ENCODE measurements around the gene CBLL2. TPM values are rescaled to one million over a fixed set of nuclear protein-coding genes. Genes with fewer than 3 reads are reported as not detected.
"Not testable (repeated sequence)": the region's sequence is repeated elsewhere in the genome, so short reads cannot be mapped to it uniquely, and the experiment has no call there.

The CBLL2 gene, protein sequence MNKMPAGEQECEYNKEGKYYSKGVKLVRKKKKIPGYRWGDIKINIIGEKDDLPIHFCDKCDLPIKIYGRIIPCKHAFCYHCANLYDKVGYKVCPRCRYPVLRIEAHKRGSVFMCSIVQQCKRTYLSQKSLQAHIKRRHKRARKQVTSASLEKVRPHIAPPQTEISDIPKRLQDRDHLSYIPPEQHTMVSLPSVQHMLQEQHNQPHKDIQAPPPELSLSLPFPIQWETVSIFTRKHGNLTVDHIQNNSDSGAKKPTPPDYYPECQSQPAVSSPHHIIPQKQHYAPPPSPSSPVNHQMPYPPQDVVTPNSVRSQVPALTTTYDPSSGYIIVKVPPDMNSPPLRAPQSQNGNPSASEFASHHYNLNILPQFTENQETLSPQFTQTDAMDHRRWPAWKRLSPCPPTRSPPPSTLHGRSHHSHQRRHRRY
- polyA plus RNA-seq (ENCODE audit: insufficient read length): not detected

DNA sequence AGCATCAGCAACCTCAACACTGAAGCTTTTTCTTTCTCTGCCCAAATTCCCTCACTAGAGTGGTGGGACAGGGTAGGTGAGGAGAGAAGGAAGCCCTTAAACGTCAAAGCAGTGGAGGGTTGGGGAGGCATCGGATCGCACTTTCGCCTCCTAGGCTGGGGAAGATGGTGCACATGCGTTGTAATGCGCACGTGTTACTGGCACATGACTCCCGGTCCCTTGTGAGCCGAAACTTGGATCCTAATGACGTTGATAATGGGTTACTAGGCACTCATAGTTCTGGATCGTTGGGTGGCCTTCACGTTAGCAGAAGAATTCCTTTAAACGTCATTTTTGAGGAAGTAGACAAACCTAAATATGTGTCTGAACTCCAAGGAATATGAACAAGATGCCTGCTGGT, at the start of gene CBLL2:
Gene CBLL2, plus strand, starts transcription at position 301 of the 400 bp plus-strand sequence. Its CDS starts 79 bp downstream, at position 380.
- DNase-seq (ENCODE audit: low read depth): no peak

GRCh38 chrX:22234380-22234779, 38.3 kb upstream of the CBLL2 start:
- no peak for DNase-seq (ENCODE audit: low read depth)

DNA sequence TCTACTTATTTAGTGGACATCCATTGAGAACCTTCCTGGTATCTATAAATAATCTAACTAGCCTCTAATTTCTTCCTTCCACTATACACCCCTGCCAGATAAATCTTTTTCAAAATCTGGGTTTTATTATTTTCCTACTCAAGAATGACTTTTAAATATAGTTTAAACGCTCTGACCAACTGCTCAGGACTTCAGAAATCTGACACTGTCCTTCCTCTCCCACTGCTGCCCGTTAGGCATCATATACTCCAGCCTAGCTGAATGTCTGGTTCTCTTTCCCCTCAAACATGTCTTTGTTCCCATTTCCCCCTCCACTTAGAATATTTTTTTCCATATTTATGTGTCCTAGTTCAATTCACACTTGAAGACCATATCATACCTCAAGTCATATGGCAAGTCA, 35.2 kb upstream of the CBLL2 start:
- no peak for DNase-seq (ENCODE audit: low read depth)

DNA sequence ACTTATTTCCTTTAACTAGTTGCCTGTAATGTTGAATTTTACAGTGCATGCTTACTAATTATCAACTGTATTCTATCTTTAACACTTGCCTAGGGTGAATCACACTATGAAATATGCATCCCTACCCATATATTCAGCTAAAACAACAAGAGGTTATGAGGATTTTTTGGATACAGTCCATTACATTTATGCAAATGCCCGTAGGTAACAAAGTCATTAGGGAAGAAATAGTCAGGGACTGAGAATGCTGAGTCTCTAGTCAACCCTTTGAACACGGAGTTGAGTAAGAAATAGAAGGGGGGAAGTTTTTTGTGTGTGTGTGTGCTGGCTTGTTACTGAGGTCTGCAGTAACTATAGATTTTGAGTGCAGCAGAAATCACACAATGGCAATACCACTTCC, 26.1 kb upstream of the CBLL2 start:
- no peak for DNase-seq (ENCODE audit: low read depth)

GRCh38 chrX:22247169-22247568, 25.5 kb upstream of the CBLL2 start:
- DNase-seq (ENCODE audit: low read depth): no peak

DNA sequence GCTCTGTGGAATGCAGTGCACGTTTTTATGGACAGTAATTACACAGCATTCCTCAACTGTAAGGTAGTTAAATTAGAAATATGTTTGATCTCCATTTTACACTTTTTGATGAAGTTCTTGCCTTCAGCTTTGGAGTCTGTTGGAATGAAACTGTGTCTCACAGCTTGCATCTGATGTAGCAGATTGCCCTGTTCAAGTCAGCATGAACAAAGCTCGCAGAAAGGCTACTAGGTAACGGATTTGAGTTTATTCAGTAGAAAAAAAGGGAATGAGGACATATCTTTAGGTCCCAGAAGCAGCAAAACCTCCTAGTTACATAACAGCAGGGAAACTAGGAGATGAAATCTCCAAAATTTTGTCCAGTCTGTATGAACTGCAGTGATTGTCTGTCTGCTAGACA, 24.3 kb upstream of the CBLL2 start:
- no peak for DNase-seq (ENCODE audit: low read depth)

- DNase-seq (ENCODE audit: low read depth): no peak
Measured at GRCh38 chrX:22249371-22249770, 23.3 kb upstream of the CBLL2 start.

DNA sequence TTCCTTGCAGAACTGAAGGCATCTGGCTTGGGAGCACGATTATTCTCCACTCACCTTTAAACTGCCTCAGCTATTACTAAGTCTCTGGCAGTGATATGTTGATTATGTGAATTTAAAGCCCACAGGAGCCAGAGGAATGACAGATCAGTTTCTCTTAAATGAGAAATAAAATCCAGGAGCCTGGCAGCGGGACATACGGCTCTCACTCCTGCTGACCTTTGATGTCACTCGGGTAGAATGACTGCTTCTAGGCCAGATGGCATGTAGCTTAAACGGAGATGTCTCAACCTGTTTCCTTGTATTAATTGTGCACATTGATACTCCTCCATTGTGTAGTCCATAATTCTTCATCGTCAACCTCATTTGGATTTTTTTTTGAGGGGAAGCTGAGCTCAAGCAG, 4.0 kb upstream of the CBLL2 start:
- no peak for DNase-seq (ENCODE audit: low read depth)

GRCh38 chrX:22273714-22274317, 1.1 kb downstream of the CBLL2 start:
- DNase-seq (ENCODE audit: low read depth): no peak

DNA sequence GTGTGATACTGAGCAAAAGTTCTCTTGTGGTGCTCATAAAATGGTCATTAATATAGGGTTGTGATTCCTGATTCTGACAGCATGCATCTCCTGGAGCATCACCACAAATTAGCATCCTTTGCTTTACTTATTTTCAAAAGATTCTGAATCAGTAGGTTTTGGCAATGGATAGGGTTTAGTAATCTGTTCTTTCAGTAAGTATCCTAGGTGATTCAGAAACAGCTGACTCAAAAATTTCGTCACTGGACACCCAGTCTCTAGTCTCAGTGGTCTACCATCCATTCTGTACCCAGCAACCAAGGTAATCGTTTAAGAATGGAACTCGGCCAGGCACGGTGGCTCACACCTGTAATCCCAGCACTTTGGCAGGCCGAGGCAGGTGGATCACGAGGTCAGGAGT, 4.1 kb downstream of the CBLL2 start:
- DNase-seq (ENCODE audit: low read depth): no peak

- DNase-seq (ENCODE audit: low read depth): no peak
Measured at GRCh38 chrX:22278375-22278774, 5.7 kb downstream of the CBLL2 start.

DNA sequence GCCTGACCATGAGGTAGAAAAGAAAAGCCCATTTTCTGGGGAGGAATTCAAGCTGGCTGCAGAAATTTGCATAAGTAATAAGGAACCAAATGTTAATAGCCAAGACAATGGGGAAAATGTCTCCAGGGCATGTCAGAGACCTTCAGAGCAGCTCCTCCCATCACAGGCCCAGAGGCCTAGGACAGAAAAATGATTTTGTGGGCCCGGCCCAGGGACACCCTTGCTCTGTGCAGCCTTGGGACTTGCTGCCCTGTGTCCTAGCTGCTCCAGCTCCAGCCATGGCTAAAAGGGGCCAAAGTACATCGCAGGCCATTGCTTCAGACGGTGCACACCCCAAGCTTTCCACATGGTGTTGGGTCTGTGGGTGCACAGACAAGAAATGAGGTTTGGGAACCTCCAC, 16.5 kb downstream of the CBLL2 start:
- DNase-seq (ENCODE audit: low read depth): not testable (repeated sequence)

GRCh38 chrX:22296871-22297270, 24.2 kb downstream of the CBLL2 start:
- DNase-seq (ENCODE audit: low read depth): no peak

DNA sequence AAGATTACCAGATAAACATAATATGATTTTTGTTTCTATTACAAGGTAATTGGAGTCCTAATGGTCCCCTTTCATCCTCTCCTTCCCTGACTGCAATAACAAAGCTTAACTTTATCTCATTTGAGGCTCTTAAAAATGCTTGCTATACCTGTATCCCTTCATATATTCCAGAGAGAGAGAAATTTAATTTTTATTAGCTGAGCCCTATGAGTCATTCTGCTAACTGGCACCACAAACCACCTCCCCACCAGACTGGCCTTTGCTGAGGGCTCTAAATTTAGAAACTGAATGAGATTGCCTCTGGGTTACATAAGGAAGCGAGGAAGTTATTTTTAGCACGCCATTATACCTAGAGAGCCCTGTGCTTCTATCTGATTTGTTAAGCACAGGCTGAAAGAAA, 27.4 kb downstream of the CBLL2 start:
- no peak for DNase-seq (ENCODE audit: low read depth)

GRCh38 chrX:22310779-22311178, 38.1 kb downstream of the CBLL2 start:
- DNase-seq (ENCODE audit: low read depth): no peak

GRCh38 chrX:22313766-22314165, 41.1 kb downstream of the CBLL2 start:
- DNase-seq (ENCODE audit: low read depth): no peak

DNA sequence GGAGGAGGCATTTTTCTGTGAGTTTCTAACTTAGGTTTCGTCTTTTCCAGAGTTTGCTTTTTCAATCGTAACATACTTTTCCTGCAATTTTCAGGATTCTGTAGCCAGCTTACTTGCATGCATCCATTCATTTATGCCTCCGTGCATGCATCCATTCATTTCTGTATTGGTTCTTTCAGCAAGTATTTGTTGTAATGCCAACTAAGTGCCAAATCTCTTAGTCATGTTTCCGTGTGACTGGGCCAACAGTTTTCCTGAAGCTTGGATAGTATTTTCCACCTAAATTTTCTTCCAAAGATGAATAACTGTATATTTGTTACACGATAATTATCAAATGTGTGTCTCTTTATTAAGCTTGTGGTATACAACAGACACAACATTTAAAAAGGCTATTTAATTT, 41.5 kb downstream of the CBLL2 start:
- DNase-seq (ENCODE audit: low read depth): no peak

- no peak for DNase-seq (ENCODE audit: low read depth)
Measured at GRCh38 chrX:22314692-22315091, 42.0 kb downstream of the CBLL2 start.

GRCh38 chrX:22315151-22315550, 42.4 kb downstream of the CBLL2 start:
- DNase-seq (ENCODE audit: low read depth): no peak

DNA sequence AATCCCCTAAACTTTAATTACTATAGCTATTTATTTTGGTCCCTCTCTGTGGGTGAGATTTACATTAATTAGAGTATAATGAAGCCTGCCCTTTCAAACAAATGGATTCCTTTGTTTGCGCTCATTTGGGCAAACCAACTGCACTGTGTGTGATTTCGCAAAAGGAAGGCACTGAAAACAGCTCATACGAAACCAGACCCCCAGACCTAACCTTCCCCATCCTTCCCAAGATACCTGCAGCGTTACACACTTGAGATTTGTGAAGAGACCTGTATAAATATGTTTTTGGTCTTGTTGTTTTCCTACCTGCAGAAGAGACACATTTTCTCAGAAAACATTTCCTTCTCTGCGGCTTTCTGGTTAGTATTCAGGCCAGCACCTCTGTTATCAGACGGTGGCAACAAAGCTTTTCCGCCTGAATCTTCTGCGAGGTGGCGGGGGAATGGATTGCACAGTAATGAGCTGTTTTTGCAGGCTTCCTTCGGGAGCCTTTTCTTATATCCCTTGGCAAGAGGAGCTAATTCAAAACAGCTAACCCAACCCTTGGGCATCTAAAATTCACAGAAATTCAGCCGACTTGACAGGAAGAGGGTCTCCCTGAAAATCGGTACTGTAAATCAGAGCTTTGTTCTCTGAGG, 47.6 kb downstream of the CBLL2 start:
- no peak for DNase-seq (ENCODE audit: low read depth)

GRCh38 chrX:22323541-22323940, 50.8 kb downstream of the CBLL2 start:
- DNase-seq (ENCODE audit: low read depth): no peak
